ENCODE results near the gene HSBP1L1.

HSBP1L1 gene

DNA sequence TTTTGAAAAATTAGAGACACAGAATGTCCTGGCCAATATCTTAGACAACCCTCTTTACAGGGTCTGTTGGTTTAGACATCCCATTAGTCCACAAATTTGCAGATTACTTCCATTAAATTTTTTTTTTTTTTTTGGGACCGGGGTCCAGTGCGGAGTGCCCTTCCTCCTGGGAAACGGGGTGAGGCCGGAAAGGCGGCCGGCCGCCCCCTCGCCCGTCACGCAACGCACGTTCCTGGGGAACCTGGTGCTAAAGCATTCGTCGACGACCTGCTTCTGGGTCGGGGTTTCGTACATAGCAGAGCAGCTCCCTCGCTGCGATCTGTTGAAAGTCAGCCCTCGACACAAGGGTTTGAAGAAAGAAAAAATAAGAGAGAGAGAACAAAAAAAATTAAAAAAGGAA lies 48.3 kb downstream of the HSBP1L1 start:
- DNase-seq, result no peak
- TF ChIP-seq GATA1 (IDR thresholded peaks at IDR 0.05; ENCODE audit: low read depth, low read length), result no peak
- TF ChIP-seq POLR2A (IDR thresholded peaks at IDR 0.05; ENCODE audit: low read length), result no peak
